GM12801 (cell line): Measurements from ENCODE around the gene KRT27.

Source experiments
- CTCF ChIP-seq: IDR thresholded peaks from one replicate; pipeline ENCODE4 v1.5.1; 2011; ENCODE audit warnings: control low read depth; ENCODE audit not compliant: insufficient read length; ENCODE audit errors: extremely low read depth

KRT27 gene

DNA sequence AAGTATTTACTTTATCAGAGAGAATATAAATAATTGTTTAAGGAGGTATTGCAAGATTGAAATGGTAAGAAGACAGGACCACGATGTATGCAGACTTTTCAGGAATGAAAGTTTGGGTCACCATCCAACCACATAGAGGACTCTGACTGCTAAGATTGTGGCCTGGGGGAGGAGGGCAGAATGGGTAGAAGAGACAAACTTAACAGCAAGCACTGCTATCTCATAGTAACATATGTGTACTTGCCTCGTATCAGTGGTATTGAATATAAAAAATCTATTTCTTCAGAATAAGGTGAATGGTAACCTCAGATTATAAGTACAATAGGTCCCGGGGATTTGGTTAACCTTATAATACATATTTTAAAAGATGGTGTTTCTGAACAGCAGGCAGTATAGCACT, 34.2 kb upstream of the KRT27 start:
- no peak for TF ChIP-seq CTCF

- no peak for TF ChIP-seq CTCF
Measured at GRCh38 chr17:40815381-40815780, 33.0 kb upstream of the KRT27 start.

- TF ChIP-seq CTCF, result no peak
Measured at GRCh38 chr17:40813804-40814203, 31.5 kb upstream of the KRT27 start.

DNA sequence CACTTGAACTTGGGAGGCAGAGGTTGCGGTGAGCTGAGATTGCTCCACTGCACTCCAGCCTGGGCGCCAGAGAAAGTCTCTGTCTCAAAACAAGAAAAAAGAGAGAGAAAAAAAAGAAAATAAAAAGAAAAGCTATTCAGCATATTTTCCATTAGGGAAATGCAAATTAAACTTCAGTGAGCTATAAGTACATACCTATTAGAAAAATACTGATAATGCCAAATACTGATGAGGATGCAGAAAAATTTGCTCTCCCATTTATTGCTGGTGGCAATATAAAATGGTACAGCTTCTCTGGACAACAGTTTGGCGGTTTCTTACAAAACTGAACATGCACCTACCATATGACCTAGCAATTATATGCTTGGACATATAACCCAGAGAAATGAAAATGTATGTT, 30.3 kb upstream of the KRT27 start:
- no peak for TF ChIP-seq CTCF

- no peak for TF ChIP-seq CTCF
Measured at GRCh38 chr17:40810494-40810893, 28.1 kb upstream of the KRT27 start.

- TF ChIP-seq CTCF, result no peak
Measured at GRCh38 chr17:40809721-40810421, 27.5 kb upstream of the KRT27 start.

DNA sequence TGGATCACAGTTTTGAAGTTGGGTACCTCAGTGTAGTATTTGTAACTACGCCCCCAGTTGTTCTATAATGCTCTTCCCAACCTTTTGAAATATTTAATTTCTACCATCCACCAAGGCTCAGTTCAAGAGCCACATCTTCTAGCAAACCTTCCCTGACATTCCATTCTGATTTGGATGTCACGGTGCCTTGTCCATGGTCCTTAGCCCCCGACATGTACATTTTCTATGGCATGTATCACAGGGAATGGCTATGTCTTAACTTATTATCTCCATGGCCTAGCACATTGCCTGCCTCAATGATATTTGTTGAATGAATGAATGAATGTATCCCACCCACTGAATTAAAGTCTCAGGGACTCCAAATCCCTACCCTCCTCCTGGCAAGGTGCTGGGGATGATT, 23.8 kb upstream of the KRT27 start:
- no peak for TF ChIP-seq CTCF
